RCC 7860 (cell line): Measurements from ENCODE around the gene PNO1.

Experiments
- DNase-seq: peaks from one replicate; pipeline ENCODE4 v3.0.0-alpha.2; 2015; ENCODE audit warnings: low spot score
- FAIRE-seq: peaks from 2 replicates; lab custom pipeline; 2012; peaks lifted over from hg19 to GRCh38; lab: Jason Lieb, UNC

The PNO1 gene

DNA sequence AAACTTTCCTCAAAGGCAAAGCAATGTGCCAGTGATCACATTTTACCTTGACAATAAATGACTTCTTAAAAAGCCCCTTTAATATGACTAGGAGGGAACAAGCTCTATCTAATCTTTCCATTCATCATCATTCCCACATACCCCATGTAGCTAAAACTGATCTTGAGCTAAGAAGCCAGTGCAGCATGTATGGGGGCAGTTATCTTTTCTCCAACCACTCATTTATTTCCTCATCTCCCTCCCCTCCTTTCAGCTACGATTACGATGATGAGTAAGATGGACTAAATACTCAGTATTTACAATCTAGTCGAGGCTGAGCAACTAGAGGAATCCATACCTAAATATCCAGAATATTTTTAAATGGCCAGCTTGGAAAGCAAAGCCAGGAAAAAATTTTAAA lies 35.5 kb downstream of the PNO1 start:
- FAIRE-seq (peak; percentile 45), DNase-seq (no peak)

- FAIRE-seq (peak; percentile 88), DNase-seq (no peak)
Measured at GRCh38 chr2:68193787-68194372, 36.2 kb downstream of the PNO1 start.

DNA sequence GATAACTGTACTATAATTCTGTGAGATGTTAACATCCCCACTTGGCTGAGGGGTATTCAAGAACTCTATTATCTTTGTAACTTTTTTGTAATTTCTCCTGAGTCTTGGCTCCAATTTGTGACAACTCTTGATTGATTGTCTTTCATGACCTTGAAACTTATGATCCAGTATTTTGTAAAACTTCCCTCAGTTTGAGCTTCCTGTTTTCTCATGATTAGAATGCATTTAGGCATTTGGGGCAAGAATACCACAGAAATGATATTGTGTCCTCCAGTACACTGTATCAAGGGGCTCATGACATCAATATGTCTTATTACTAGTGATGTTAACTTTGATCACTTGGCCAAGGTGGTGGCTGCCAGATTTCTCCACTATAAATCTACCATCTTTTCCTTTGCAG lies 37.4 kb downstream of the PNO1 start:
- FAIRE-seq: no peak
- DNase-seq: no peak

GRCh38 chr2:68196120-68196716 lies 38.5 kb downstream of the PNO1 start:
- no peak for DNase-seq
- FAIRE-seq: no peak

GRCh38 chr2:68200157-68200787 lies 42.6 kb downstream of the PNO1 start:
- FAIRE-seq: no peak
- no peak for DNase-seq

- FAIRE-seq: no peak
- no peak for DNase-seq
Measured at GRCh38 chr2:68203587-68203986, 45.9 kb downstream of the PNO1 start.

DNA sequence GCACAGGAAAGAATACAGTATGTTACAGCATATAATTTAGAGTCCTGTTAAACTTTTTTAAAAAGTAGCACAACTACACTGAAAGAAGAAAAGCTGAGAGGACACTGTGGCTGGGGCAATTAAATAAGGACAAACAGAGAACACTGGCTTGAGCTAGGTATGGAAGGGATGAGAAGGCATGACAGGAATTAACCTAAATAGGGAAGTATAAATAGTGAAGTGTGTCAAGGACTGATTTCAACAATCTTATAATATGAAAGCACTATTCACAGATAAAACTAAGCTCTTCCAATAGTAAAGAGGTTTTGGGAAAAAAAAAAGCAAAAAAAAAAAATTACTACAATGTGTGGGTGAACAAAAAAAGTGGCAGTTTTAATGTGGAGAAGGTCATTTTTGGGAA lies 49.1 kb downstream of the PNO1 start:
- DNase-seq (no peak), FAIRE-seq (no peak)

DNA sequence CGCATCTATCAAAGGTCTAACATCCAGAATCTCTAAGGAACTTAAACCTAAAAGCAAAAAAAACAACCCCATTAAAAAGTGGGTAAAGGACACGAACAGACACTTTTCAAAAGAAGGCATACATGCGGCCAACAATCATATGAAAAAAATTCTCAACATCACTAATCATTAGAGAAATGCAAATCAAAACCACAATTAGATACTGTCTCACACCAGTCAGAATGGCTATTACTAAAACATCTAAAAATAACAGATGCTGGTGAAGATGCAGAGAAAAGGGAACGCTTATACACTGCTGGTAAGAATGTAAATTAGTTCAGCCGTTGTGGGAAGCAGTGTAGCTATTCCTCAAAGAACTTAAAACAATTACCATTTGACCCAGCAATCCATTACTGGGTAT lies 56.7 kb downstream of the PNO1 start:
- FAIRE-seq: no peak
- no peak for DNase-seq

DNA sequence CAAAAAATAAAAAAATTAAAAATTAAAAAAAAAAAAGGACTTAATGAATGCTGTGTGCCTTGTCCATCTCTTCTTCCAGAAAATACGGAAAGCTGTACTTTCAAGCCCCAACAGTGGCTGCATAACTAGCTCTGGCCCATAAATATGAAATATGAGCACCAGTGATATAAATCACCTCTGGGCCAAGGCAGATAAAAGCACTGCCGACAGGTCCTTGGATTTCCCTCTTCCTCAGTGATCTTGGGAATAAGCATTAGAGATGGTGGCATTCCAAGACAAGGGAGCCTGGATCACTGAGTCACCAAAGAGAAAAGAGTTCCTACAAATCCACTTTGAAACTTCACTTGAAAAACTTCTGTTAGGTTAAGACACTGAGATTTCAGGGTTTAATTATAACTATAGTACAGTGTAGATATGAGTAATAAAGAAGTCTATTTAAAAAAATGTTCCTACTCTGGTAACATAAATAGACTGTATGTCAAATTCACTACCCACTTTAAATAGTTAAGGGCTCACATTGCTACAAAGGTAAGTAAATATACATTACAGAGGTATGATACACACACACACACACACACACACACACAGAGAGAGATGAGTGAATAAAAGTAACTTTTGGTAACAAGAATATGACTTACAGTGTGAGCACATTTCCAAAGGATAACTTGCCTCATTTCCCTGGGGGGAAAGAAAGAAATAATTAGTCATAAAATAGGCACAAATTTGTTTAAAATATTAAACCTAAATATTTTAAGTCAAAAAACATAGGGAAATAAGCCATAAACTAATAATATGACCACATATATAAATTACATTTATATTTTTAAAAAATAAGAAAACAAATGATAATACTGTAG lies 59.0 kb downstream of the PNO1 start:
- FAIRE-seq: peak; percentile 41

GRCh38 chr2:68217729-68218128 lies 60.0 kb downstream of the PNO1 start:
- no peak for FAIRE-seq
- no peak for DNase-seq

More for the DNA sequence above, 59.0 kb downstream of the PNO1 start:
- no peak for DNase-seq

- no peak for DNase-seq
- no peak for FAIRE-seq
Measured at GRCh38 chr2:68218343-68218901, 60.7 kb downstream of the PNO1 start.

GRCh38 chr2:68222287-68222686 lies 64.6 kb downstream of the PNO1 start:
- DNase-seq: no peak
- FAIRE-seq: no peak

- no peak for DNase-seq
- FAIRE-seq: no peak
Measured at GRCh38 chr2:68223419-68223818, 65.7 kb downstream of the PNO1 start.

- FAIRE-seq (no peak), DNase-seq (peak; percentile 46)
Measured at GRCh38 chr2:68225119-68225632, 67.5 kb downstream of the PNO1 start.
